GM21528 (cell line): Measurements from ENCODE around the gene TRAF1.
"Not testable (repeated sequence)": the region's sequence is repeated elsewhere in the genome, so short reads cannot be mapped to it uniquely, and the experiment has no call there.

Experiments
- ATAC-seq: cut with Tn5 transposase; IDR thresholded peaks from one replicate; pipeline ENCODE4 v1.9.1; 2021; ENCODE audit warnings: mild to moderate bottlenecking, moderate library complexity; ENCODE audit not compliant: unreplicated experiment, low FRiP score

Gene TRAF1, protein sequence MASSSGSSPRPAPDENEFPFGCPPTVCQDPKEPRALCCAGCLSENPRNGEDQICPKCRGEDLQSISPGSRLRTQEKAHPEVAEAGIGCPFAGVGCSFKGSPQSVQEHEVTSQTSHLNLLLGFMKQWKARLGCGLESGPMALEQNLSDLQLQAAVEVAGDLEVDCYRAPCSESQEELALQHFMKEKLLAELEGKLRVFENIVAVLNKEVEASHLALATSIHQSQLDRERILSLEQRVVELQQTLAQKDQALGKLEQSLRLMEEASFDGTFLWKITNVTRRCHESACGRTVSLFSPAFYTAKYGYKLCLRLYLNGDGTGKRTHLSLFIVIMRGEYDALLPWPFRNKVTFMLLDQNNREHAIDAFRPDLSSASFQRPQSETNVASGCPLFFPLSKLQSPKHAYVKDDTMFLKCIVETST

DNA sequence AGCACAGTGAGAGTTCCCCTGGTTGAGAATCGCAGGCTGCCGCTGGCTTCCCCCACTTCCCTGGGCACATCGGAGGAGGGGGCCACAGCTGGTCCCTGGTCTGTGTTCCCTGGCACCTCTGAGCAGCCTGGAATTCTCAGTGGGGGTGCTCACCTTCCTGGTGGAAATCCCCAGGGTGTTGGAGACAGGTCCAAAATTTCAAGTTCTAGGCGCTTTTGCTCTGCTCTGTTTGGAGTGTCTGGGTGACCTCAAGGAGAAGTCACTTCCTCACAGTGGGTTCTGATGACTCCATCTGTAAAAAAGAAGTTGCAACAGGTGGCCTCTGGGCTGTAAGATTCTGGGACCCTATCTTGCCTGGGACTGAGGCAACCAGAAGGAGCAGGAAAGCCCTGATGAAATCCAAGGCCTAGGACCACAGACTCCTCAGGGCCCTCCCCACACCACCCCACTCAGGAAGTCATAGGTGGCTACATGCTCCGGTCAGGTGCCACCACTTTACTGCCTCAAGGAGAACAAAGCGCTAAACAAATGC is at the start of gene TRAF1:
TRAF1 (minus strand) TSS at position 400 of the 532 bp plus-strand sequence. CDS start 721 bp downstream, outside the sequence.
- peak; percentile 26 for ATAC-seq

GRCh38 chr9:120974921-120975320 is 48.3 kb upstream of the TRAF1 start:
- no peak for ATAC-seq

DNA sequence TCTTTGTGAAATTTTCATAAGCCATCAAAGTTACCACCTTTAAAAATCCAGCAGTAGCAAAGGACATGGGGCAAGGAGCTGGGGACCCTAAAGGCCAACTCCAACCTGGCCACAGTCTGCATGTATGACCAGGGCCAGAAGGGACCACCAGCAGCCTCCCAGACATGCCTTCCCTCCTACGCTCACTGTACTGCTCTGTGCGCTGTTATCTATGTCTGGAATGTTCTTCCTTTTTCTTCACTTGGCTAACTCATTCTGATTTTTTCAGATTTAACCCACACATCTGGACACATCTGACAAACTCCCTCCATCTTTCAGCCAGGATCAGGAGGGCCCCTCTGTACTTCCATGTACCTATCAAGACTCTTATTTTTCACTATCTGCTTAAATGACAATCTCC is 47.6 kb upstream of the TRAF1 start:
- no peak for ATAC-seq

GRCh38 chr9:120971938-120972337 is 45.3 kb upstream of the TRAF1 start:
- no peak for ATAC-seq

DNA sequence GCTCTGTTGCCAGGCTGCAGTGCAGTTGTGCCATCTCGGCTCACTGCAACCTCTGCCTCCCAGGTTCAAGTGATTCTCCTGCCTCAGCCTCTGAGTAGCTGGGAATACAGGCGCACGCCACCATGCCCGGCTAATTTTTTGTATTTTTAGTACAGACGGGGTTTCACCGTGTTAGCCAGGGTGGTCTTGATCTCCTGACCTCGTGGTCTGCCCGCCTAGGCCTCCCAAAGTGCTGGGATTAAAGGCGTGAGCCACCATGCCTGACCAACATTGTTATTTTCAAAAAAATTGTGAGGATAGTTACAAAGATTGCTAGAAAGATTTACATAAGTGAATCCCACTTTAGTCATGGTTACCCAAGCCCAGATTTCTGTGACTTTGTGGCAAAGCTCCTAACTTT is 44.9 kb upstream of the TRAF1 start:
- not testable (repeated sequence) for ATAC-seq

DNA sequence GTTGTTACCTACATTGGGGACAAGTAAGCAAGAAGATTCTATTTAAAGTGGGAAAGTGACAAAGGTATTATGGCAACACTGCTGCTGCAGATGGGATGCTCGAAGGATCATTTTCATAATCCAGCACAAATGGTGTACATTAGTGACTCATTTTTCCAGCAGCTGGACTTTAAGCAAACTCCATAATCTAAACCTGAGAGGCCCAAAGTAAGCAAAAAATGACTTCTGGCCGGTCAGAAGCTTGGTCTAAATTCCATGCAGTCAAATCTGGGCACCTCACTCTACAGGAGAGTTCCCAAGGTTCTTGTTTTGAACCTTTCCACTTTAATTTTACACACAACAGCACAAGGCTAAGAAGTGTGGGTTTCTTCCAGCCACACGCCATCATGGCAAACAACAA is 43.6 kb upstream of the TRAF1 start:
- ATAC-seq = no peak

DNA sequence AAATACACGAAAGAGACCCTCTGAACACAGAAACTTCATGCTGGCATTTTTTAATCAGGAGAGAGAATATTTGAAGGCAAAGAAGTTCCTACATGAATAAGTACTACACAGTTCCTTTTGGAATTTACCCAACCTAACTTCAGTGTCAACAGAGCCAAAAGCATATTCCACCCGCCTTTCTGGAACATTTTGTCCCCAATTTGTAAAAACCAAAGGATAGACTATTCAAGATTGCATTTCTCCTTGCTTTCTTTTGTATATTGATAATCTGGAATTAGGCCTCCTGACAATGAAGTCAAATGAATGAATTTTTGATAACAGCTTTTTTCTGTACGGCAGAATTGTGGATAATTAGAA is 39.4 kb upstream of the TRAF1 start:
- ATAC-seq = no peak

DNA sequence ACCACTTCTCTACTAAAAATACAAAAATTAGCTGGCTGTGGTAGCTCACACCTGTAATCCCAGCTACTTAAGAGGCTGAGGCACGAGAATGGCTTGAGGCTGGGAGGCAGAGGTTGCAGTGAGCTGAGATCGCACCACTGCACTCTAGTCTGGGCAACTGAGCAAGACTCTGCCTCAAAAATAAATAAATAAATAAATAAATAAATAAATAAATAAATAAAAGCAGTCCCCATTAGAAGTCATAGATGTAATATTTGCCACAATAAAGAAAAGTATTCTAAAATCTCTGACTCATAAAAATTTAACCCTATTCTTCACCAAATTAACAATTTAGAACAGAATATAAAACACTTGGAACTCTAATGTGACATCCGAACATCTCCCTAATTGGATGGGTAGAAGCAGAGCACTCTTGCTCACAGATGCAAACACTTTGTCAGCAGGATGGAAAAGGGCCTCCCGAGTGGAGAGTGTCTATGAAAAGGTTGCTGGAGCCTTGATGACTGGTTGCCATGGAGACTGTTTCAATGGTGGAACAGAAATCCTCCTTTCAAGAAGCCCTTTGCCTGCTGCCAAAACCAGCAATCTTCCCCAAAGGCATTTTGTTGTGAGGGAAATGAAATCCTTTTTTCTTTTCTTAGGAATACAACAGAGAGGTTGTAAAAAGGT is 38.9 kb upstream of the TRAF1 start:
- ATAC-seq = no peak

DNA sequence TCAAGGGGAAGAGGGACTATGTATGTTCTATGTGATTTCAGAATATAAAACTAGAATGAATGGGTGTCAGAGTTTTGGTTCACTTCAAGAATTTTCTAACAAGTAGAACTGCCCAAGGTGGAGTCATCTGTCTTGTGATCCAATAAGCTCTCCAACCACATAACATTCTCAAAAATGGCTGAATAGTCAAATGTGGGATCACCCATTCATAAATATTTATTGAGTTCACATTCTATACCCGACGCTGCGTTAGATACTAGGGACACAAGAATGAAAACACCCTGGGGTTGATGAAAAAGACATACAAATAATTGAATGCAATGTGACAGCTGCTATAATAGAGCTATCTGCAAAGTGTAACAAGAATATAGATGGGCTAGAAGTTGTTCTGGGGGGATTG is 35.3 kb upstream of the TRAF1 start:
- ATAC-seq = no peak

DNA sequence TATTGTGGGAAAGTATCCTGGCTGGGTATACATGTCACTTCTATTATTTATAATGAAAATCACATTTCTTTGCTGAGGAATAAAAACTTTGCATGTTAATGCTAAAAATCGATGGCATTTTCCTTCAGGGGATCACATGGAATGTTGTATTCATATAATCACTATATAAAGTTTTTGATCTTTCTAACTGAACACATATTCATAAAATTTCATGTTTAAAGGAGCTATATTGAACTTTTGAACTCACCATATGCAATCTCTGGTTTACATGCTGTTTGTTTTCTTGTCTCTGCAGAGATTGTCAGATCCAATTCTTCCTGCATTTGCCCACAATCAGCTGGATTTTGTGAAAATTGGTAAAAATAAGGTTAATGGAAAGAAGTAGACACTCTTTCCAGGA is 33.4 kb upstream of the TRAF1 start:
- ATAC-seq = no peak

DNA sequence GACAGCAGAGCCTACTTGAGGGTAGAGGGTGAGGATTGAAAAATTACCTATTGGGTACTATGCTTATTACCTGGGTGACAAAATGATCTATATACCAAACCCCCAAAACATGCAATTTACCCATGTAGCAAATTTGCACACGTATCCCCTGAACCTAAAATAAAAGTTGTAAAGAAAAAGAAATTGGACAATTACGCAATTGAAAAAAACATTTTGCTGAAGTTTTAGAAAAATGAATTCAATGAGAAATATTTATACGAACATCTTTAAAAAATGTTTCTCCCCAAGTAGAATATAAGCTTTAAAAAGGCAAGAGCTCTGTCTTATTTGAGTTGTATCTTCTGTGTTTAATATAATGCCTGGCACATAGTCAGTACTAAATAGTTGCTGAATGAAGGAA is 30.3 kb upstream of the TRAF1 start:
- ATAC-seq = no peak

- no peak for ATAC-seq
Measured at GRCh38 chr9:120951960-120952618, 25.5 kb upstream of the TRAF1 start.

DNA sequence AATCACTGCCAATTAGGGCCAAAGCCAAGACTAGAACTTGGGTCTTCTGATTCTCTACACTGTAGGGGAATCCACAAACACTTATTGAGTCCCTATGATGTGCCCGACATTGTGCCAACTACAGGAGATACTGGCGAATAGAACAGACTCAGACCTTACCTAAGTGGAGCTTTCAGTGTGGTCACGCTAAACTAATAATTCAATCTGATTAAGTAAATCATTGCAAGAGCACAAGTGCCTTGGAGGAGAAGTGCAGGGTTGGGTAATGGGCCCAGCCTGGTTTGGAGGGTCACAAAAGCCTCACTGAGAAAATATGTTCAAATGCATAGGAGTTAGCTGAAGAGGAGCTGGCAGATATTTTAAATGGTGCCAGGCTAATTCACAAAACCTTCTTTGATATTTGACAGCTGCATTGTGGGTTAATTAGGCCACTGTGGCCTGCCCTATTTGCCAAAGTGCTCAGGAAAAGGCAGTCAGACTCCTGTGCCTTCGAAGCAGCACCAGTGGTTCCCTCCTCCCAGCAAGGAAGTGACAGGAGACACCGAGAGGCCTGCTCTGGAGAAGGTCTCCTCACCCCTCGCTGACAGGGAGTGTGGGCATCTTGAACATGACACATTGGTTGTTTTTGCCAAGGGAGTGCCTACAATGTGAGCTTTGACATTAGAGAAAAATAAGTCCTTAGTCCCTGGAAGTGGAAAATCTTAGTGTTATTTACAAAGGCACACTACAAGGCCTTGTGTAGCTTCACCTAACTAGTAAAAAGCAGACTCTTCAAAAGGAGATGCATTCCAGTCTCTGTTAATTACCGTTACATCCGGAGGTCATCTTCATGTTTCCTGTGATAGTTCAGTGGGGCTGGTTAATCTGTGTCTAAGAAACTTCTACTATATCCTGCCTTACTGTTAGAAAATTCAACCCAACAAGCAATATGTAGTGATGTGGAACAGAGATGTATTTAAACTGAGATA is 24.1 kb upstream of the TRAF1 start:
- no peak for ATAC-seq

GRCh38 chr9:120949290-120949689 is 22.7 kb upstream of the TRAF1 start:
- no peak for ATAC-seq

DNA sequence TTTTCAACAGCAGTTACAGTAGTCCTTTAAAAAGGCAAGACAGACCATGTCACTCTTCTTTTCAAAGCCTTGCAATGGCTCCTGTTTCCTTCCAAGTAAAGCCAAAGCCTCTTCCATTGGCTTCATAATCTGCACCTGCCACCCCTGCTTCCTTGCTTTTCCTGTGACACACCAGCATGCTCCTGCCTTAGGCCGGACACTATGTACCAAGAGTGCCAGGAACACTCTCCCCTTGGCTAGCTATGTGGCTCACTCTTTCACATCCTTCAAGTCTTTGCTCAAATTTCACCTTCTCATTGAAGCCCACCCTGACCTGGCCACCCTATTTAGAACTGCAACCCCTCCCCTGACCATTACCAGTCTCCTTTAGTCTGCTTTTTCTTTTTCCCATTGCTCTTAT is 22.2 kb upstream of the TRAF1 start:
- ATAC-seq = no peak

DNA sequence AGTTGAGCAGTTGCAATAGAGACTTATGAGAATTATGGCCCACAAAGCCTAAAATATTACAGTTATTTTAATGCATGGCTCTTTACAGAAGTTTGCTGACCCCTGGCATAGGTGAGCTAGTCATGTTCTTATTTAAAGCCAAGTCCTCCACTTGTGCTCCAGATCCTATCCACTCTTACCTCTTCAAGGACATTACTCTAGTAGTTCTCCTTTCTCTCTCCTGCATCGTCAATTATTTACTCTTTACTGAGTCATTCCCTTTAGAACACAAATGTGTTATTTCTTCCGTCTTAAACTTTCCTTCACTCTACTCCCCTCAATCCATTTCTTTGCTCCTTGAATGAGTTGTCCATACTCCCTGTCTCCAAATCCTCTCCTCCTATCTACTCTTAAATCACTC is 20.6 kb upstream of the TRAF1 start:
- ATAC-seq = no peak

- ATAC-seq = no peak
Measured at GRCh38 chr9:120946259-120946658, 19.7 kb upstream of the TRAF1 start.

DNA sequence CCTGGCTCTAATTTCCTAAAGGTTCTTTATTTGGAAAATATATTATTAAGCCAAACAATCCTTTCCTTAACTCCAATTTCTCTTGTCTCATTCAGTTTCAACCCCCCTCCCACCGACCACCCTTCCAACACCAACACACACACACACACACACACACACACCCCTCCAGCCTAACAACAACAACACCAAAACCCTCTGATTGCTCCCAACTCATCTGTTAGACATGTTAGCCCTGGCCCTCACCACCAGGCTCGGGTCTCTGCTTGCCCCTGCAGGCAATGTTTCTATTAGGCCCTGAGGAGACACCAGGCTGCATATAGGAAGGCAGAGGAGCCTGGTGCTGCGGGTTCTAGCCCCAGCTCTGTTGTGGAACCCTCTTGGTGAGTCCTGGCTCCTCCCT is 18.4 kb upstream of the TRAF1 start:
- no peak for ATAC-seq

GRCh38 chr9:120944434-120944843 is 17.8 kb upstream of the TRAF1 start:
- ATAC-seq = peak; percentile 94
